ENCODE results near the gene NUP133.

NUP133 gene

DNA sequence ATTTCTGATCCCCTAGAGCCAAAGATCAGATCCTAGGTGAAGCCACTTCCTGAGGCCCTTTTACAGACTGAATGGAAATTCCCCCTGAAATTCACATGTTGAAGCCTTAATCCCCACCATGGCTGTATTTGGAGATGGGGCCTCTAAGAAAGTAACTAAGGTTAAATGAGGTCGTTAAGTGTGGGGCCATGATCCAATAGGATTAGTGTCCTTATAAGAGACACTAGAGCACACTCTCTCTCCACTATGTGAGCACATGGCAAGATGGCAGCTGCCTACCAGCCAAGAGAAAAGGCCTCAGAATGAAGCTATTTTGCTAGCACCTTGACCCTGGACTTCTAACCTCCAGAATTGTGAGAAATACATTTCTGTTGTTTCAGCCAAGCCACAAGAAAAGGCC lies 36.4 kb upstream of the NUP133 start:
- no peak for TF ChIP-seq ZFX (IDR thresholded peaks at IDR 0.05)
- TF ChIP-seq CTCF (conservative IDR thresholded peaks at IDR 0.05), result no peak
- H3K27ac ChIP-seq, result no peak overlapping the region

- no peak overlapping the region for H3K27ac ChIP-seq
- TF ChIP-seq CTCF (conservative IDR thresholded peaks at IDR 0.05), result no peak
- no peak for TF ChIP-seq ZFX (IDR thresholded peaks at IDR 0.05)
Observed at GRCh38 chr1:229539863-229540506, 31.8 kb upstream of the NUP133 start.

DNA sequence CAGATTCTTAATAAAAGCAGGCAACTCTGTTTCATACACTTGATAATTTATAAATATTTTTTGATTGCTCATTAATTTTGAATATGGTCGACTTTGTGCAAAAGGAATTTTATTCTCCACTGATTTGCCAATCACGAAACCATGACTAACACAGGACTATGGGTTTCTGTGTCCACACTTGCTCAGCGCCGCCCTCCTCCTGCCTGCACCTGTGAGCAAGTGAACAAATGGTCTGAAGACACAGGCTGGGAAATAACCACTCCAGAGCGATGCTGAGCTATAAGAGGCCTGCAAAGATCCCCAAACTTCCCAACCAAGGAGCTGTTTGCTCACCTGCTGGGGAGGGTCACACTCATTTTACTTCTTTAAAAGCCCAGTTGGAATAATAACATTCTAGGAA lies 30.8 kb upstream of the NUP133 start:
- TF ChIP-seq CTCF (conservative IDR thresholded peaks at IDR 0.05) (no peak), ZFX (IDR thresholded peaks at IDR 0.05) (no peak)
- no peak overlapping the region for H3K27ac ChIP-seq

- no peak for TF ChIP-seq CTCF (conservative IDR thresholded peaks at IDR 0.05)
- no peak for TF ChIP-seq ZFX (IDR thresholded peaks at IDR 0.05)
- H3K27ac ChIP-seq, result no peak overlapping the region
Observed at GRCh38 chr1:229537894-229538293, 29.8 kb upstream of the NUP133 start.

GRCh38 chr1:229536982-229537381 lies 28.8 kb upstream of the NUP133 start:
- TF ChIP-seq CTCF (conservative IDR thresholded peaks at IDR 0.05) (no peak), ZFX (IDR thresholded peaks at IDR 0.05) (no peak)
- H3K27ac ChIP-seq, result no peak overlapping the region

DNA sequence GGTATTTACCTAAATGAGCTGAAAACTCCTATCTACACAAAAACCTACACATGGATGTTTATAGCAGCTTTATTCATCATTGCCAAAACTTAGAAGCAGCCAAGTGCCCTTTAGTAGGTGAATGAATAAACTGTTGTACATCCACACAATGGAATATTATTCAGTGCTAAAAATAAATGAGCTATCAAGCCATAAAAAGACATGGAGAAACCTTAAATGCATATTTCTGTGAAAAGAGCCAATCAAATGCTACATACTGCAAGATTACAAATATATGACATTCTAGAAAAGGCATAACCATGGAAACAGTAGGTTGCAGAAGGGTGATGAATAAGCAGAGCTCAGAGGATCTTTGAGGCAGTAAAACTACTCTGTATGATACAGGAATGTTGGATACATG lies 27.1 kb upstream of the NUP133 start:
- no peak for TF ChIP-seq ZFX (IDR thresholded peaks at IDR 0.05)
- no peak overlapping the region for H3K27ac ChIP-seq

DNA sequence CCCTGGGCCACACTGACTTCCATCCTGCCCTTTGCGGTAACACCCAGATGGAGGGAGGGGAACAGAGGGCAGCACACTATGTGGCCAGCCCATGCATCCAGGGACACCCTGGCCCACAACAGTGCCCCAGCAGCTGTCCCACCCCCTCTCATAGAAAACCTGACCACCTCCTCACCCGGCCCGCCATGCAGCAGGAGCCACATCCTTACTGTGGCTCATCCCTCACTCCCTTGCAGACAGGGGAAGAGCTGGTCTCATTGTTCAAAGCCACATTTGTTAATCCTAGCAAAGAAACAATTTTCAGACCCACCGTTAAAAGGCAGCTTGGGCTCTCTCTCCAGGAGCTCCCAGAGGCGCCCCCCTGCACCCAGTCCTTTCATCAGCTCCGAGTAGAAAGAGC lies 23.2 kb upstream of the NUP133 start:
- H3K27ac ChIP-seq, result no peak overlapping the region
- TF ChIP-seq ZFX (IDR thresholded peaks at IDR 0.05) (no peak), CTCF (conservative IDR thresholded peaks at IDR 0.05) (no peak)

- TF ChIP-seq ZFX (IDR thresholded peaks at IDR 0.05) (no peak), CTCF (conservative IDR thresholded peaks at IDR 0.05) (no peak)
Observed at GRCh38 chr1:229529639-229530038, 21.5 kb upstream of the NUP133 start.

More at GRCh38 chr1:229529639-229530038, 21.5 kb upstream of the NUP133 start:
- H3K27ac ChIP-seq, result no peak overlapping the region
